ENCODE data around the gene SGMS2. TPM values are rescaled to one million over a fixed set of nuclear protein-coding genes. Genes with fewer than 3 reads are reported as not detected.

SGMS2 gene
- total RNA-seq, 1 donor from 2014 or later, result 7.5 TPM

DNA sequence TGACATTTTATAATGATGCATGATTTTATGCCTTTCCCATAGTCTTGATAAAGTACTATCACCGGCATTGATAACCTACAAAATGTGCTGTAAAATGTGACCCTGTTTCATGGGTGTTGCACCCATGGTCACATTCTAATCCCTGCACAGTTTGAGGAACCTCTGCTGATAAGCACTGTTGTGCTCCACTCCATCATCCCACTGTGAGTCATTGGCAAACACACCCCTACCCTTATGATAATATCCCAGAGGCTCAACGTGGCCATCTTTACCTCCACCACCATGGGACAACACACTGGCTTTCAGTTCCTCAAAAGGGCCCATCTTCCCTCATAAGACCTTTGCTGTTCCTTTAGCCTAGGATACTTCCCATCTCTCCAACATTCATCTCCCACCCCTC, 32.0 kb upstream of the SGMS2 start:
- Mint-ChIP-seq H3K27ac (no peak overlapping the region), H3K9me3 (peaks cover 4% of the 10 kb centered on the region), H3K36me3 (no peaks in the 10 kb centered on the region), H3K4me3 (no peak overlapping the region), H3K4me1 (peaks cover 2% of the 10 kb centered on the region), H3K27me3 (ENCODE audit: low read depth) (peaks cover 14% of the 10 kb centered on the region)
- no peak for DNase-seq (ENCODE audit: low spot score in 2 of 2, unreplicated experiment in 2 of 2)
- TF ChIP-seq, protein P1, sequence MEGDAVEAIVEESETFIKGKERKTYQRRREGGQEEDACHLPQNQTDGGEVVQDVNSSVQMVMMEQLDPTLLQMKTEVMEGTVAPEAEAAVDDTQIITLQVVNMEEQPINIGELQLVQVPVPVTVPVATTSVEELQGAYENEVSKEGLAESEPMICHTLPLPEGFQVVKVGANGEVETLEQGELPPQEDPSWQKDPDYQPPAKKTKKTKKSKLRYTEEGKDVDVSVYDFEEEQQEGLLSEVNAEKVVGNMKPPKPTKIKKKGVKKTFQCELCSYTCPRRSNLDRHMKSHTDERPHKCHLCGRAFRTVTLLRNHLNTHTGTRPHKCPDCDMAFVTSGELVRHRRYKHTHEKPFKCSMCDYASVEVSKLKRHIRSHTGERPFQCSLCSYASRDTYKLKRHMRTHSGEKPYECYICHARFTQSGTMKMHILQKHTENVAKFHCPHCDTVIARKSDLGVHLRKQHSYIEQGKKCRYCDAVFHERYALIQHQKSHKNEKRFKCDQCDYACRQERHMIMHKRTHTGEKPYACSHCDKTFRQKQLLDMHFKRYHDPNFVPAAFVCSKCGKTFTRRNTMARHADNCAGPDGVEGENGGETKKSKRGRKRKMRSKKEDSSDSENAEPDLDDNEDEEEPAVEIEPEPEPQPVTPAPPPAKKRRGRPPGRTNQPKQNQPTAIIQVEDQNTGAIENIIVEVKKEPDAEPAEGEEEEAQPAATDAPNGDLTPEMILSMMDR (IDR thresholded peaks at IDR 0.05; ENCODE audit: unreplicated experiment), result no peak

DNA sequence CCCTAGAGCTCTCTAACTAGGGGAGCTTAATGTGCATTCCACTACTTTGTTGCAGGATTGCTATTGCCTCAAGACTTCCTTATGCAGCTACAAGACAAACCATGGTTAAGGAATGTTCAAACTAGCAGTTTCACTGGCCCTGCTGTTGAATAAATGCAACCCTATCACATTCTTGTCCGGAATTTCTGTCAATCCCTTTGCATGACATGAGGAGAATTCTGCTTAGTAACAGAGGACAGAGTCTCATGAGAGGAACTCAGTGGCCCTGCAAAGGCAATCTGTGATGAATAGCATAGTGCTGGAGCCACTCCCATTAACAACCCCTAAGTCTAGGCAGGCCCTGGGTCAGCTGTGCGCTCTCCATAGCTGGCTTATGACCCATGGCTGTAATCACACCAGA, 30.7 kb upstream of the SGMS2 start:
- Mint-ChIP-seq H3K4me1 (peaks cover 2% of the 10 kb centered on the region), H3K4me3 (no peak overlapping the region), H3K27me3 (ENCODE audit: low read depth) (peaks cover 15% of the 10 kb centered on the region), H3K27ac (no peak overlapping the region), H3K36me3 (no peaks in the 10 kb centered on the region), H3K9me3 (peaks cover 4% of the 10 kb centered on the region)
- TF ChIP-seq, protein P1 (IDR thresholded peaks at IDR 0.05; ENCODE audit: unreplicated experiment), result no peak
- no peak for DNase-seq (ENCODE audit: low spot score in 2 of 2, unreplicated experiment in 2 of 2)

DNA sequence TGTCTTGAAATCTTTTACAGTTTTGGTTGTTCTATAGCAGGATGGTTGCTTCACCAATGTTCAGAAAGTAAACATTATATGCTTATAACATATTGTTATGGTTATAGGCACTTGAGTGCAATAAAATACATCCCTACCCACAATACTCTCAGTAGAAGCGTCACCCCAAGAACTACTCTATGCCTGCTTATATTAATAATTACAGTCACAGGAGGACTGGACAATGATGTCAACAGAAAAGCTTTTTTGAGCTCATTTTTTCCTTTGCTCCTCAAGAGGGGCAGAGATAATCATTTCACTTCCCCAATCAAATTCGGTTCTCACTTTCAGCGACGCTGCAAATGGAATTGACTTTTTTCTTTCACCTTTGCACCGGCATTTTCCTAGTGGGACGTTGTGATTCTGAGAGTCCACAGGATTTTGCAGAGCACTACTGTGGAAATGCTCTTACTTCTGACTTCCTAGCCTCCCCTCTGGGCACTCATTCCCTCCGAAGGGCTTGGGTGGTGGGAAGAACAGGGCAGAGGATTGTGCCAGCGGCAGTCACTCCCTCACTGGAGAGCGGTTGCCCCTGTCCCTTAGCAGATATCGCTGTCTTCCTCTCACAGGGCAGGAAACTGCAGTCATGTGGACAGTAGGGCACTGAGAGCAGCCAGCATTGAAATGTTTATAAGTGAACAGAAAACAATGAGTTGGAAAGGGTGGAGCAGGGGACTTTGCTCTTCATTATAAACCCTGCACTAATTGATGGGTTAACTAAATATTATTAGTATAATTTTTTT, 24.9 kb upstream of the SGMS2 start:
- Mint-ChIP-seq H3K4me1 (no peaks in the 10 kb centered on the region), H3K36me3 (no peaks in the 10 kb centered on the region), H3K9me3 (peaks cover 11% of the 10 kb centered on the region), H3K4me3 (no peak overlapping the region), H3K27ac (no peak overlapping the region), H3K27me3 (ENCODE audit: low read depth) (peaks cover 30% of the 10 kb centered on the region)
- DNase-seq (ENCODE audit: low spot score in 2 of 2, unreplicated experiment in 2 of 2), result no peak
- TF ChIP-seq, protein P1 (IDR thresholded peaks at IDR 0.05; ENCODE audit: unreplicated experiment), result no peak

DNA sequence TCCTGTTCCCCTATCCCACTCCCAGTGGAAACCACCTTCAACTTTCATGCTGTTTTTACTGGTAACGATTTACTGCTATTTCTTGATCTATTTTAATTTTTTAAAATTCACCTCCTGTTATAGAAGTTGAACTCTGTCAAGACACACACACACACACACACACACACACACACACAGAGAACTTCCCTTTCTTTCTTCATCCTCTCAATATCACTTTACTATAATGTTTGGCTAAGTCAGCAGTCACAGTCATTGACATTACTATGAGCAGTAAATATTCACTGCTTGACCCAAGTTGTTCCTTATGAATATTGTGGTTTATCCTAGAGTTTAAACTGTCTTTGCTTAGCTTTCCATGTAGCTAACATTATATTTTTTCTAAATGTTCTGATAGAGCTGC, 24.0 kb upstream of the SGMS2 start:
- H3K9me3 Mint-ChIP-seq, result peaks cover 11% of the 10 kb centered on the region
- H3K27ac Mint-ChIP-seq, result no peak overlapping the region
- no peak overlapping the region for H3K4me3 Mint-ChIP-seq
- H3K36me3 Mint-ChIP-seq, result no peaks in the 10 kb centered on the region
- H3K27me3 Mint-ChIP-seq (ENCODE audit: low read depth), result peaks cover 26% of the 10 kb centered on the region
- DNase-seq (ENCODE audit: low spot score in 2 of 2, unreplicated experiment in 2 of 2), result no peak
- no peaks in the 10 kb centered on the region for H3K4me1 Mint-ChIP-seq
- TF ChIP-seq, protein P1 (IDR thresholded peaks at IDR 0.05; ENCODE audit: unreplicated experiment), result no peak

DNA sequence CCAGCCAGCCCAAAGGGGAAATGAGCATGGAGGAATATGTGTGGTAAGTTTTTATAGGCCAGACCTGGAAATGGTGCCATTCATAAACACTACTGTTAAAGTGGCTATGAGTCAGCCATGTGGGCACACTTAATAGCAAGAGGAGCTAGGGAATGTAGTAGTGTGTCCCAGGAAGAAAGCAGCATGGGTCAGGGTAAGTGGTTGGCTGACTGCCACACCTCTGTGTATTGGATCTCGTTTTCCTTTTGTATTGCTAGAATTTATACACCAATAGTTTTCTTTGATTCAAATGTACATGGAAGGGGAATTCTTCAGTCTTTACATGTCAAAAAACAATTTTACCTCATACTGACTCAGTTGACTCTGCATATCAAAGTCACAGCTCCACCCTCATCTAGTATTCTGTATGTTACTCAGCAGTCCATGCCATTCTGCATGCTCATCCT, 22.9 kb upstream of the SGMS2 start:
- peaks cover 19% of the 10 kb centered on the region for H3K27me3 Mint-ChIP-seq (ENCODE audit: low read depth)
- no peaks in the 10 kb centered on the region for H3K36me3 Mint-ChIP-seq
- H3K4me1 Mint-ChIP-seq, result no peaks in the 10 kb centered on the region
- no peak overlapping the region for H3K4me3 Mint-ChIP-seq
- DNase-seq (ENCODE audit: low spot score in 2 of 2, unreplicated experiment in 2 of 2), result no peak
- TF ChIP-seq, protein P1 (IDR thresholded peaks at IDR 0.05; ENCODE audit: unreplicated experiment), result no peak
- no peak overlapping the region for H3K27ac Mint-ChIP-seq
- H3K9me3 Mint-ChIP-seq, result peaks cover 11% of the 10 kb centered on the region
